Vagina (tissue), 2 donors: ENCODE data around the gene LUZP1.

Experiments used
- POLR2A ChIP-seq, 2 donors: fragments of 450-650 bp; IDR thresholded peaks; one replicate each; pipeline ENCODE4 v1.6.1; 2017; ENCODE audit warnings: antibody characterized with exemption in 2 of 2, mild to moderate bottlenecking in 2 of 2, moderate library complexity in 2 of 2
- POLR2AphosphoS5 ChIP-seq, 2 donors: sonication (generic); formaldehyde crosslinking; IDR thresholded peaks; one replicate each; pipeline ENCODE4 v1.9.0; 2017; ENCODE audit warnings: antibody characterized with exemption in 2 of 2, mild to moderate bottlenecking in 2 of 2, low read depth in 1 of 2; ENCODE audit not compliant: insufficient read depth in 1 of 2

GRCh38 chr1:23102289-23102688, 66.4 kb downstream of the LUZP1 start:
- no peak for TF ChIP-seq POLR2A (IDR thresholded peaks at IDR 0.05)
- TF ChIP-seq POLR2AphosphoS5 (IDR thresholded peaks at IDR 0.05; ENCODE audit: insufficient read depth in 1 of 2, low read depth in 1 of 2): no peak
